HEK293T (cell line): ENCODE results near the gene DHX34.
A peak's percentile ranks its signal among the peaks of the same experiment; 100 is the strongest.

ENCODE experiments used
- CTCF ChIA-PET: fragments of 350-600 bp; formaldehyde crosslinking; extraction: SDS; loops from one replicate; lab custom pipeline; 2021; ENCODE audit warnings: antibody characterized with exemption, inconsistent platforms; lab: Yijun Ruan, JAX
- POLR2A ChIA-PET: fragments of 350-600 bp; formaldehyde crosslinking; extraction: SDS; loops from one replicate; lab custom pipeline; 2020; ENCODE audit warnings: antibody characterized with exemption, inconsistent platforms; lab: Yijun Ruan, JAX
- DNase-seq: peaks from one replicate; pipeline ENCODE4 v3.0.0; 2012; ENCODE audit warnings: mixed read lengths; ENCODE audit errors: extremely low spot score
- ARNT ChIP-seq: fragments of 450-650 bp; IDR thresholded peaks from 2 replicates; pipeline ENCODE4 v1.6.1; 2017; ENCODE audit warnings: mild to moderate bottlenecking
- BHLHE40 ChIP-seq: fragments of 450-650 bp; IDR thresholded peaks from 2 replicates; pipeline ENCODE4 v1.6.1; 2016; ENCODE audit warnings: mild to moderate bottlenecking, moderate library complexity, borderline replicate concordance
- CTBP1 ChIP-seq: fragments of 450-650 bp; IDR thresholded peaks from 2 replicates; pipeline ENCODE4 v1.6.1; 2016; ENCODE audit warnings: borderline replicate concordance
- ELF4 ChIP-seq: fragments of 450-650 bp; IDR thresholded peaks from 2 replicates; pipeline ENCODE4 v1.6.1; 2017; ENCODE audit warnings: antibody characterized with exemption
- FOXA1 ChIP-seq: fragments of 450-650 bp; IDR thresholded peaks from 2 replicates; pipeline ENCODE4 v1.6.1; 2016; ENCODE audit warnings: mild to moderate bottlenecking
- FOXK2 ChIP-seq: fragments of 450-650 bp; IDR thresholded peaks from 2 replicates; pipeline ENCODE4 v1.6.1; 2016; ENCODE audit warnings: mild to moderate bottlenecking
- FOXM1 ChIP-seq: fragments of 450-650 bp; IDR thresholded peaks from 2 replicates; pipeline ENCODE4 v1.6.1; 2017; ENCODE audit warnings: mild to moderate bottlenecking, borderline replicate concordance
- HDGF ChIP-seq: fragments of 450-650 bp; IDR thresholded peaks from 2 replicates; pipeline ENCODE4 v1.6.1; 2017; ENCODE audit warnings: antibody characterized with exemption, borderline replicate concordance
- L3MBTL2 ChIP-seq: fragments of 450-650 bp; conservative IDR thresholded peaks from 2 replicates; pipeline ENCODE4 v1.6.1; 2016; ENCODE audit warnings: mild to moderate bottlenecking
- LEF1 ChIP-seq: fragments of 450-650 bp; IDR thresholded peaks from 2 replicates; pipeline ENCODE4 v1.6.1; 2017; ENCODE audit warnings: mild to moderate bottlenecking, borderline replicate concordance
- NFRKB ChIP-seq: fragments of 450-650 bp; IDR thresholded peaks from 2 replicates; pipeline ENCODE4 v1.6.1; 2016; ENCODE audit warnings: mild to moderate bottlenecking, moderate library complexity
- SP1 ChIP-seq: fragments of 450-650 bp; IDR thresholded peaks from 2 replicates; pipeline ENCODE4 v1.6.1; 2017
- SUZ12 ChIP-seq: fragments of 450-650 bp; IDR thresholded peaks from 2 replicates; pipeline ENCODE4 v1.6.1; 2016; ENCODE audit warnings: mild to moderate bottlenecking
- TARDBP ChIP-seq: fragments of 450-650 bp; IDR thresholded peaks from 2 replicates; pipeline ENCODE4 v1.6.1; 2016
- ZNF384 ChIP-seq: fragments of 450-650 bp; IDR thresholded peaks from 2 replicates; pipeline ENCODE4 v1.6.1; 2016
- TF ChIP-seq, protein P1 (sequence below): fragments of 450-650 bp; IDR thresholded peaks from 2 replicates; pipeline ENCODE4 v1.6.1; 2016

Gene DHX34

DNA sequence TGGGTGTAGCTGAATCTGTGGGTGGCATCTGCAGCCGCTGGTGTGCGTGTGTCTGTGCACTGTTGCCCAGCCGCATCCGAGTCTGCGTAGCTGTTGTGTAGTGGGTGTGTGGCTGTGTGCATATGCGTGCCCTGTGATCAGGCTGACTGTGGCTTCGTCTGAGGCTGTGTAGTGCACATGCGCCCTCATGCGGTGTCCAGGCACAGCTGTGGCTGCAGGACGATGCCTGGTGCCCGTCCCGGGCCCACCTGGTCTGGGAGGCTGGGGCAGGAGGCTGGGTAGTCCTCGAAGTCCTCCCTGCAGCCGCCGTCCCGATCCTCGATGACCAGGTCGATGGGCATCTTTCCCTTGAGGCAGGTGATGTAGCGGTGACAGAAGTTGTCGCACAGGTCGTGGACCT is 65.4 kb downstream of the DHX34 start:
- POLR2A ChIA-PET = no interaction called here

GRCh38 chr19:47415953-47416642 is 67.0 kb downstream of the DHX34 start:
- ChIA-PET POLR2A (interaction anchor here (1.0 kb wide), 1 partner anchor 67 kb away, joined by 3 read pairs; the partner anchor contains the start of gene DHX34), CTCF (no interaction called here)
- TF ChIP-seq NFRKB = no peak

More for the DNA sequence above, 65.4 kb downstream of the DHX34 start:
- peak; percentile 49 for DNase-seq
- TF ChIP-seq ARNT = no peak
- TF ChIP-seq FOXK2 = no peak
- no peak for TF ChIP-seq ELF4
- no peak for TF ChIP-seq HDGF
- TF ChIP-seq TARDBP = no peak
- no peak for TF ChIP-seq ZNF384
- no peak for TF ChIP-seq CTBP1
- TF ChIP-seq FOXM1 = no peak
- CTCF ChIA-PET = no interaction called here

GRCh38 chr19:47416643-47416985 is 67.5 kb downstream of the DHX34 start:
- CTCF ChIA-PET = no interaction called here
- TF ChIP-seq BHLHE40 = no peak
- no peak for TF ChIP-seq FOXA1
- no peak for TF ChIP-seq FOXM1
- TF ChIP-seq FOXK2 = no peak
- TF ChIP-seq ELF4 = no peak
- TF ChIP-seq SP1 = no peak
- TF ChIP-seq CTBP1 = no peak
- no peak for TF ChIP-seq SUZ12
- no peak for TF ChIP-seq ARNT
- no peak for TF ChIP-seq ZNF384
- TF ChIP-seq LEF1 = no peak
- TF ChIP-seq HDGF = no peak
- DNase-seq = no peak
- POLR2A ChIA-PET = no interaction called here

More at GRCh38 chr19:47415953-47416642, 67.0 kb downstream of the DHX34 start:
- DNase-seq = no peak

DNA sequence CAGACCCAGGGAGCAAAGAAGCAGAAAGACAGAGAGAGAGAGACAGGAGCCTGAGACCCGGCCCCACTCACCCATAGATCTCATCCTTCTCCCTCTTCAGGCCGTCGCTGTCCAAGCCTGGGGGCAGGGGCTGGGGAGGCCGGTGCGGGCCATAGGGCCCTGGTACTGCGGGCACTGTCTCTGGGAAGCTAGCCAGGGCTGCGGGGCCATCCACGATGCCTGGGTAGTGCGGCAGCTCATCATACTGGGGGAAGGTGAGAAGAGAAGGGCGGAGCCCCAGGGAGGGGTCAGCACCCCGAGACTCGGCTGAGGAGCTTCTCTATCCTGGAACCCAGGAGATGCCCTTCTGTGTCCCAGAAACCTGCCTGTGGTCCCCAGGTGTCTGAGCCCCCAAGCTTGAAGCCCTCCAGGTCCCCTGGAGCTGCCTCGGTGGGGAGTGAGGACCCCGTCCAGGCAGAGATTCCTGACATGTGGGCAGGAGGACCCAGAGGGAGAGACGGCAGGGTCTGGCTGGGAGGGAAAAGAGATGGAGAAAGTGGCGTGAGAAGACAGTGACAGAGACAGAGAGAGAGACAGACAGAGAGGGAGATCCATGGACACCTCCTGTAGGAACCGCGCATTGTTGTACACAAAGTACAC is 68.1 kb downstream of the DHX34 start:
- no peak for DNase-seq
- CTCF ChIA-PET = no interaction called here
- TF ChIP-seq CTBP1 (no peak), LEF1 (no peak), FOXK2 (no peak), FOXM1 (no peak), HDGF (no peak), ZNF384 (no peak), SP1 (no peak), TARDBP (no peak), NFRKB (no peak), ARNT (no peak), FOXA1 (no peak), BHLHE40 (no peak), ELF4 (no peak), SUZ12 (no peak), L3MBTL2 (no peak)
- TF ChIP-seq, protein P1, sequence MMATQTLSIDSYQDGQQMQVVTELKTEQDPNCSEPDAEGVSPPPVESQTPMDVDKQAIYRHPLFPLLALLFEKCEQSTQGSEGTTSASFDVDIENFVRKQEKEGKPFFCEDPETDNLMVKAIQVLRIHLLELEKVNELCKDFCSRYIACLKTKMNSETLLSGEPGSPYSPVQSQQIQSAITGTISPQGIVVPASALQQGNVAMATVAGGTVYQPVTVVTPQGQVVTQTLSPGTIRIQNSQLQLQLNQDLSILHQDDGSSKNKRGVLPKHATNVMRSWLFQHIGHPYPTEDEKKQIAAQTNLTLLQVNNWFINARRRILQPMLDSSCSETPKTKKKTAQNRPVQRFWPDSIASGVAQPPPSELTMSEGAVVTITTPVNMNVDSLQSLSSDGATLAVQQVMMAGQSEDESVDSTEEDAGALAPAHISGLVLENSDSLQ = no peak
- POLR2A ChIA-PET = no interaction called here

DNA sequence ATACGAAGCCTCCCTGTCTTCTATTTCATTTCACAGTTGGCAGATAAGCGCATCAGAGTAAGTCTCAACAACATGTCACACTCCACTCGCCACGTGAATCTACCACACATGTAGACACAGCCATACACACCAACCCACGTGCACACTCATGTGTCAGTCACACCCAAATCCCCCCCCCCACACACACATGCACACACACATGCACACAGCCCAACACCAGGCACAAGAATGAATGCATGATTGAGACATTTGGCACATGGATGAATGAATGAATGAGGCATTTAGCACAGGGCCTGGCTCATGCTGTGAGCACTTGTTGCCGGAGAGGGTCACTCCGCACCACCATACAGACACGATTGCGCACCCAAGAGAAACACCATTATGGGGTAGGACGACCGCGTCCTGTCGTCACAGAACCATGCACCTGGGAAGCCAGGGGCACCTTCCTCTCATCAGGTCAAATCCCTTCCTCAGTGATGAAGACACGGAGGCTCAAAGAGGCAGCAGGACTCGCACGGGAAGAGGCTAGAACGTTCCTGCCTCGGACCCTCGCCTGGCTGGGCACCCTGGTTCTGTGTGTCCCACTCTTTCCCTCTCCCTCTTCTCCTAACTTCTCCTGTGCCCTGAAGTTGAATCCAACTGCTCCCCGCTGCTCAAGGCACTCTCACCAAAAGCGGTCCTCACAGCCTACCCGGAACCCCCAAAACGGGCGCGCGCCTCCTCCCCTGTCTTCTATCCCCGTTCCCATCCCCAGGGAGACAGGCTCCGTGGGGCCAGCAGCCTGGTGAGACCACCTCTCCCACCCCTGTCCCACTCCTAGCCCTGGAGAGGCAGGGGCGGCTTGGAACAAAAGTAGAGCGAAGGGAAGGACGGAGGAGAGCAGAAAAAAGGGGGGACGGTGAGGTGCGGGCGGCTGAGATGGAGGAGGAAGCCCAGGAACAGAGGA is 68.9 kb downstream of the DHX34 start:
- CTCF ChIA-PET = no interaction called here
- no peak for TF ChIP-seq L3MBTL2
- TF ChIP-seq, protein P1 = 0 out of 2 replicates have a peak, but pooled peaks have one; percentile 29
- POLR2A ChIA-PET = no interaction called here
- DNase-seq = no peak

- no peak for DNase-seq
- POLR2A ChIA-PET = no interaction called here
- TF ChIP-seq SUZ12 (no peak), BHLHE40 (no peak), ZNF384 (no peak), FOXK2 (no peak), L3MBTL2 (no peak), FOXM1 (no peak), FOXA1 (no peak)
- TF ChIP-seq, protein P1 = no peak
- CTCF ChIA-PET = no interaction called here
These were observed 69.5 kb downstream of the DHX34 start for GRCh38 chr19:47418692-47419029.
